GM06990 (cell line): ENCODE results near the gene PCNT.
A peak's percentile ranks its signal among the peaks of the same experiment; 100 is the strongest.

Source experiments
- DNase-seq: peaks from one replicate; pipeline ENCODE4 v3.0.0-alpha.2; 2011; ENCODE audit not compliant: insufficient read length; ENCODE audit errors: extremely low read depth
- H3K27me3 ChIP-seq: replicated peaks from 2 replicates; pipeline ENCODE4 v1.6.0; 2011; ENCODE audit warnings: low read length; ENCODE audit not compliant: control insufficient read depth, insufficient read depth
- H3K36me3 ChIP-seq: 2 replicates; pipeline ENCODE4 v1.5.1; 2011; ENCODE audit warnings: low read length; ENCODE audit not compliant: control insufficient read depth, insufficient read depth
- H3K4me3 ChIP-seq: replicated peaks from 2 replicates; pipeline ENCODE4 v1.5.1; 2011; ENCODE audit warnings: low read depth, mild to moderate bottlenecking, control low read depth, low read length
- CTCF ChIP-seq: IDR thresholded peaks from 2 replicates; pipeline ENCODE4 v1.5.1; 2011; ENCODE audit warnings: low read length, control low read depth, mild to moderate bottlenecking, inconsistent platforms; ENCODE audit not compliant: insufficient read depth, poor library complexity, severe bottlenecking

Gene PCNT

GRCh38 chr21:46347791-46348381 is 23.9 kb downstream of the PCNT start:
- Histone ChIP-seq H3K36me3 (peaks cover 35% of the 10 kb centered on the region), H3K27me3 (no peaks in the 10 kb centered on the region), H3K4me3 (no peak overlapping the region)
- TF ChIP-seq CTCF, result peak; percentile 25
- no peak for DNase-seq

DNA sequence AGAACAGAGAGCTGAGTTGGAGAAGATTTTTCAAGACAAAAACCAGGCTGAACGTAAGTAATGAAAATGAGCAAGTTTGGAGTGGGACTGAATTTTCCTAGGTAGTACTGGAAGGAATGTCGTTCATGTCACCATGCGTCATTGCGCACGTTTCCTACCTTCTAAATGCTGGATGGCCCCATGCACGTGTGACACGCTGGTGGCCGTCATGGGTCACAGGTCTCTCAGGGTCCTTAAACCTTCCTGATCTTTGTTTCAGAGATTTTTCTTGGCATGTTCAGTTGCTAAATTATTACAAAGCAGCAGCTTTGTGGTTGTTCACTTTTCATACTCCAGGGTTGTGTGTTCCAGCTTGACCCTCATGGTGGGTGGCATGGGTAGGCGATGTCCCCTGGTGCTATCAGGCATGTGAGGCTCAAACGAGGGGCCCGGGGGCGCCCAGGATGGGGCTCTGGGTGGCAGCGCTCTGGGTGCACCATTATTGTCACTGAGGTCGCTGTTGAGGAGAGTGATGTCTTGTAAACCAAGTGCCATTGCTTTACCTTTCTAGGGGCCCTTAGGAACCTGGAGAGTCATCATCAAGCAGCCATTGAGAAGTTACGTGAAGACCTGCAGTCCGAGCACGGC is 25.3 kb downstream of the PCNT start:
- H3K36me3 ChIP-seq, result peaks cover 39% of the 10 kb centered on the region
- no peak for DNase-seq
- H3K27me3 ChIP-seq, result no peaks in the 10 kb centered on the region
- no peak overlapping the region for H3K4me3 ChIP-seq
- no peak for TF ChIP-seq CTCF

DNA sequence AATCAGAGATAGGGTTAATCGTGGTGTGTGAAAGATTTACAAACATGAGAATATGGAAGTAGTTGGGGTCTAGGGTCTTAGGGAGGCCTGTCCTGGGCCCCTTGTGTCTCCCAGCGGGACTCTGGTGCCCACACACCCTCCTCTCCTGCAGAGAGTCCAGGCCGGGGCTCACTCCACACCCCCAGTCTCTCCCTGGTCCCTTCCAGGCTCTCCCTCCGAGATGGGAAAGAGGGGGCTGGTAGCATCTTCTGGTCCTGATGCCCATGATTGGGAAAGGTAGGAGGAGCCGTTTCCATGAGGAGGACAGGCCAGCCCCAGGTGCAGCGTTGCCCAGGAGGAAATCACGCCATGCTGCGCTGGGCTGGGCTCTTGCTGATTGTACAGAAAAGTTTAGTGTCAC is 26.6 kb downstream of the PCNT start:
- Histone ChIP-seq H3K36me3 (peaks cover 46% of the 10 kb centered on the region), H3K4me3 (no peak overlapping the region), H3K27me3 (no peaks in the 10 kb centered on the region)
- no peak for DNase-seq
- TF ChIP-seq CTCF, result no peak

DNA sequence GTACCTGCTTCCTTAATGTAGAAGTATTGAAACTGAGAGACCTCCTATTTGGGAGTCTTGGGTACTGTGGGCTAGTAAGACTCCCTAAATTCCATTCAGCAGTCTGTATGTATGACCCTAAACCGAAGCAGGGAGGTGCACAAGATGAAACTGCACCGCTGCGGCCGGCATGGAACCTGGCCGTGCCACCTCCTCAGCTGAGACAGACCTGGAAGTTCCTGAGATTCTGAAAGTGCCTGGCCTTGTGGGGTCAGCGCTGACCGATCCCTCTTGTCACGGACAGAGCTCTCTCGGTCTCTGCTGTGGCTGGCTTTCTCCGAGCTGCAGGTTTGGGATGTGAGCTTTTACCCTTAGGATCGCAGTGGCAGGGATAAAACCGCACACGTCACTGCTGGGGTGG is 27.0 kb downstream of the PCNT start:
- Histone ChIP-seq H3K36me3 (peaks cover 41% of the 10 kb centered on the region), H3K27me3 (no peaks in the 10 kb centered on the region), H3K4me3 (no peak overlapping the region)
- no peak for DNase-seq
- TF ChIP-seq CTCF, result no peak

GRCh38 chr21:46351476-46352163 is 27.7 kb downstream of the PCNT start:
- no peak for DNase-seq
- Histone ChIP-seq H3K4me3 (no peak overlapping the region), H3K27me3 (no peaks in the 10 kb centered on the region), H3K36me3 (peaks cover 41% of the 10 kb centered on the region)
- no peak for TF ChIP-seq CTCF
